Choroid plexus epithelial cell (primary cell): Measurements from ENCODE around the gene KCNMB2.
A peak's percentile ranks its signal among the peaks of the same experiment; 100 is the strongest.

Source experiments
- DNase-seq: peaks from one replicate; pipeline ENCODE4 v3.0.0-alpha.2; 2010; ENCODE audit warnings: low read depth
- H3K4me3 ChIP-seq: 2 replicates; pipeline ENCODE4 v1.5.1; 2011; ENCODE audit warnings: low read depth, mild to moderate bottlenecking, control low read depth, low read length, moderate library complexity
- CTCF ChIP-seq: conservative IDR thresholded peaks from 2 replicates; pipeline ENCODE4 v1.5.1; 2011; ENCODE audit warnings: low read depth, mild to moderate bottlenecking, control low read depth, inconsistent platforms, low read length, moderate library complexity

KCNMB2 gene

GRCh38 chr3:178558637-178559036 is 22.4 kb downstream of the KCNMB2 start:
- no peak for TF ChIP-seq CTCF
- DNase-seq, result no peak
- no peak overlapping the region for H3K4me3 ChIP-seq

- TF ChIP-seq CTCF, result no peak
- DNase-seq, result no peak
- no peak overlapping the region for H3K4me3 ChIP-seq
Observed at GRCh38 chr3:178560759-178561158, 24.5 kb downstream of the KCNMB2 start.

- no peak overlapping the region for H3K4me3 ChIP-seq
- no peak for TF ChIP-seq CTCF
- peak; percentile 8 for DNase-seq
Observed at GRCh38 chr3:178561239-178561638, 25.0 kb downstream of the KCNMB2 start.

GRCh38 chr3:178562143-178562946 is 26.1 kb downstream of the KCNMB2 start:
- no peak overlapping the region for H3K4me3 ChIP-seq
- TF ChIP-seq CTCF, result no peak
- peak; percentile 30 for DNase-seq

- DNase-seq, result peak; percentile 12
- no peak for TF ChIP-seq CTCF
Observed at GRCh38 chr3:178562947-178563232, 26.7 kb downstream of the KCNMB2 start.

GRCh38 chr3:178567611-178568010 is 31.4 kb downstream of the KCNMB2 start:
- TF ChIP-seq CTCF, result no peak
- DNase-seq, result no peak
- no peak overlapping the region for H3K4me3 ChIP-seq

More at GRCh38 chr3:178562947-178563232, 26.7 kb downstream of the KCNMB2 start:
- no peak overlapping the region for H3K4me3 ChIP-seq

GRCh38 chr3:178568155-178568731 is 32.0 kb downstream of the KCNMB2 start:
- TF ChIP-seq CTCF, result no peak
- DNase-seq, result no peak
- H3K4me3 ChIP-seq, result no peak overlapping the region
